Hepatocyte (in vitro differentiated cells): ENCODE measurements around the gene VPREB1. TPM values are rescaled to one million over a fixed set of nuclear protein-coding genes. Genes with fewer than 3 reads are reported as not detected.
"Not testable (repeated sequence)": the region's sequence is repeated elsewhere in the genome, so short reads cannot be mapped to it uniquely, and the experiment has no call there.

Source experiments
- DNase-seq: peaks from one replicate; pipeline ENCODE4 v3.0.0-alpha.2; 2016; ENCODE audit warnings: low spot score
- H2AFZ ChIP-seq: fragments of 200-600 bp; sonication (generic); 2 replicates; pipeline ENCODE4 v1.6.0; 2016; ENCODE audit warnings: antibody characterized with exemption, mild to moderate bottlenecking
- H3K27ac ChIP-seq: fragments of 200-600 bp; sonication (generic); 2 replicates; pipeline ENCODE4 v1.5.1; 2016; ENCODE audit warnings: mild to moderate bottlenecking
- H3K27me3 ChIP-seq: fragments of 200-600 bp; sonication (generic); 2 replicates; pipeline ENCODE4 v1.6.1; 2016
- H3K36me3 ChIP-seq: fragments of 200-600 bp; sonication (generic); replicated peaks from 2 replicates; pipeline ENCODE4 v1.5.1; 2016; ENCODE audit warnings: low read depth; ENCODE audit not compliant: insufficient read depth
- H3K4me1 ChIP-seq: fragments of 200-600 bp; sonication (generic); 2 replicates; pipeline ENCODE4 v1.5.1; 2016; ENCODE audit warnings: mild to moderate bottlenecking, moderate library complexity; ENCODE audit not compliant: insufficient read depth
- H3K4me2 ChIP-seq: fragments of 200-600 bp; sonication (generic); 2 replicates; pipeline ENCODE4 v1.6.0; 2016
- H3K4me3 ChIP-seq: fragments of 200-600 bp; sonication (generic); 2 replicates; pipeline ENCODE4 v1.5.1; 2016; ENCODE audit warnings: mild to moderate bottlenecking
- H3K79me2 ChIP-seq: fragments of 200-600 bp; sonication (generic); 2 replicates; pipeline ENCODE4 v1.6.0; 2017; ENCODE audit warnings: mild to moderate bottlenecking
- H3K9me2 ChIP-seq: fragments of 200-600 bp; sonication (generic); replicated peaks from 2 replicates; pipeline ENCODE4 v1.6.0; 2017; ENCODE audit warnings: mild to moderate bottlenecking; ENCODE audit not compliant: insufficient read depth
- H3K9me3 ChIP-seq: fragments of 200-600 bp; sonication (generic); 2 replicates; pipeline ENCODE4 v1.5.1; 2016; ENCODE audit warnings: low read depth, mild to moderate bottlenecking
- H4K20me1 ChIP-seq: fragments of 200-600 bp; sonication (generic); 2 replicates; pipeline ENCODE4 v1.6.0; 2016; ENCODE audit warnings: mild to moderate bottlenecking; ENCODE audit not compliant: insufficient read depth, poor library complexity, severe bottlenecking
- EZH2 ChIP-seq: fragments of 200-600 bp; sonication (generic); IDR thresholded peaks from 2 replicates; pipeline ENCODE4 v1.6.1; 2016; ENCODE audit warnings: antibody characterized with exemption, mild to moderate bottlenecking, borderline replicate concordance
- EZH2phosphoT487 ChIP-seq: fragments of 200-600 bp; sonication (generic); IDR thresholded peaks from one replicate; pipeline ENCODE4 v1.6.1; 2018; ENCODE audit warnings: antibody characterized with exemption, mild to moderate bottlenecking, low read depth, moderate library complexity; ENCODE audit not compliant: unreplicated experiment, severe bottlenecking
- WGBS: methylation state at CpG from one replicate; pipeline ENCODE4 v1.1.6; 2016; ENCODE audit warnings: low lambda C conversion rate; ENCODE audit errors: missing lambda C conversion rate; 5-methylcytosine and 5-hydroxymethylcytosine counted together
- polyA plus RNA-seq: library from polyadenylated mRNA; unstranded; fragments of >200 nt; fragmentation: Nextera tagmentation; extraction: Ambion mirVana; gene quantifications from 2 replicates; pipeline ENCODE4 v1.2.1, GENCODE V29; 2016
- total RNA-seq: library from RNA; depleted of rRNA; stranded (reverse); fragments of >200 nt; gene quantifications from 2 replicates; pipeline ENCODE4 v1.2.3, GENCODE V29; 2014
- TF ChIP-seq, protein P1 (sequence below): fragments of 200-600 bp; sonication (generic); IDR thresholded peaks from 2 replicates; pipeline ENCODE4 v1.5.1; 2016; ENCODE audit warnings: antibody characterized with exemption, mild to moderate bottlenecking; ENCODE audit not compliant: poor library complexity

Gene VPREB1
- total and polyA plus RNA-seq, 2 experiments from 2014 or later = not detected

DNA sequence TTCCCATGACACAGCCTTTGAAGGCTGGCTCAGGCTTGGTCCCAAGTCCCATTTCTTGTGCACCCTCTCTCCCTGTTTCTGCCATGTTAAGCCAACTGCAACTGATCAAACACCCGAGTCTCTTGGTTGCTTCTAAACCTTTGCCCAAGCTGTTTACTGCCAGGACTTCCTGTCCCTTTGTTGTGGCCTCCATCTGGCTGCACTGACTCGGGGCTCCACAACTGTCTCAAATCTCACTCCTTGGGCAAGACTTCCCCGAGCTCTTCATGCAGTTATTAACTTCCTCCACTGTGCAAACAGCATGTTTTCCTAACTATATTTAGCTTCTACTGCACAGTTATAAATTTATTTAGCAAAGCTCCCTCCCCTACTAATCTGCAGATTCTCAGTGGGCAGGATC lies 4.3 kb downstream of the VPREB1 start:
- no peak for DNase-seq
- Histone ChIP-seq H4K20me1 (no peaks in the 10 kb centered on the region), H3K27me3 (peaks cover 10% of the 10 kb centered on the region), H3K36me3 (no peaks in the 10 kb centered on the region), H3K4me1 (no peaks in the 10 kb centered on the region), H3K79me2 (no peaks in the 10 kb centered on the region), H3K9me3 (no peaks in the 10 kb centered on the region), H3K9me2 (no peaks in the 10 kb centered on the region), H2AFZ (no peak overlapping the region), H3K4me2 (no peak overlapping the region), H3K27ac (no peak overlapping the region), H3K4me3 (no peak overlapping the region)
- 51% methylated on average over 3 of the region's 3 CpGs for WGBS
- TF ChIP-seq EZH2phosphoT487 (no peak), EZH2 (no peak)
- TF ChIP-seq, protein P1, sequence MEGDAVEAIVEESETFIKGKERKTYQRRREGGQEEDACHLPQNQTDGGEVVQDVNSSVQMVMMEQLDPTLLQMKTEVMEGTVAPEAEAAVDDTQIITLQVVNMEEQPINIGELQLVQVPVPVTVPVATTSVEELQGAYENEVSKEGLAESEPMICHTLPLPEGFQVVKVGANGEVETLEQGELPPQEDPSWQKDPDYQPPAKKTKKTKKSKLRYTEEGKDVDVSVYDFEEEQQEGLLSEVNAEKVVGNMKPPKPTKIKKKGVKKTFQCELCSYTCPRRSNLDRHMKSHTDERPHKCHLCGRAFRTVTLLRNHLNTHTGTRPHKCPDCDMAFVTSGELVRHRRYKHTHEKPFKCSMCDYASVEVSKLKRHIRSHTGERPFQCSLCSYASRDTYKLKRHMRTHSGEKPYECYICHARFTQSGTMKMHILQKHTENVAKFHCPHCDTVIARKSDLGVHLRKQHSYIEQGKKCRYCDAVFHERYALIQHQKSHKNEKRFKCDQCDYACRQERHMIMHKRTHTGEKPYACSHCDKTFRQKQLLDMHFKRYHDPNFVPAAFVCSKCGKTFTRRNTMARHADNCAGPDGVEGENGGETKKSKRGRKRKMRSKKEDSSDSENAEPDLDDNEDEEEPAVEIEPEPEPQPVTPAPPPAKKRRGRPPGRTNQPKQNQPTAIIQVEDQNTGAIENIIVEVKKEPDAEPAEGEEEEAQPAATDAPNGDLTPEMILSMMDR = no peak

DNA sequence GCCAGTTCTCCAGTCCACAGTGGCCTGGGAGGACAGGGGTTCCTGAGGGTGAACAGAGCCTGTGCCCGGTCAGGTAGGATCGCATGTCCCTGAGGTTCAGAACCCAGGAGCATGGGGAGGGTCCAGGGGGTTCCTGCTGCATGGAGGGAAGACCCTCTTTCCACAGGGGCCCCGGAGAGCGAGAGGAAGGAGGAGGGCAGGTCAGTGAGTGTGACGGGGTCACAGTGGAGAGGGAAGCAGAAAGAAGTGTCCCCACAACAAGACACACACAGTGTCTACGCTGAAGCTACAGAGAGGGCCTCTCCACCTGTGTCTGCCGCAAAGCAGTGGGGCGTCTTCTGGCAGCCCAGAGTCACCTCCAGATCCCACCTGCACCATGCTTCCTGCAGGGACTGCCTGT lies 6.1 kb downstream of the VPREB1 start:
- not testable (repeated sequence) for H3K4me3 ChIP-seq, H3K4me2 ChIP-seq, DNase-seq, H3K27ac ChIP-seq, H3K4me1 ChIP-seq, H3K9me3 ChIP-seq, H3K9me2 ChIP-seq, H2AFZ ChIP-seq, H4K20me1 ChIP-seq, H3K36me3 ChIP-seq, H3K79me2 ChIP-seq
- peaks cover 10% of the 10 kb centered on the region for H3K27me3 ChIP-seq
- WGBS = 87% methylated on average over 7 of the region's 8 CpGs

DNA sequence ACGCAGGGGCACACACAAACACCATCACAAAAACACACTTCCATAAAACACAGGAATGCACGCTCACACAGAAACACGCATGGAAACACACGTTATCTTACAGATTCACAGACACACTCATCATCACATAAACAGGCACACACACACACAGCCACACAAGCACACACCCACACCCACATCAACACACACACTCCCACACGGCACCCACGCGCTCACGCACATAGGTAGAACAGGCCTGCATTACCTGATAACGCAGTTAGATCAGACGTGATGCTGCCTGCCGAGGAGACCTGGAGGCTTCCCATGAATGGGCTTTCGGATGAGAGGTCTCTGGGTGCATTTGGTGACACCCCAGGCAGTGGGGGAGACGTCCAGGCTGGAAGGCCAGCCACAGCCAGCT lies 11.5 kb downstream of the VPREB1 start:
- H4K20me1 ChIP-seq, DNase-seq, H3K27me3 ChIP-seq, H3K9me3 ChIP-seq, H3K4me3 ChIP-seq, H3K79me2 ChIP-seq, H3K27ac ChIP-seq, H3K9me2 ChIP-seq, H3K36me3 ChIP-seq, H3K4me1 ChIP-seq, H3K4me2 ChIP-seq, H2AFZ ChIP-seq: not testable (repeated sequence)
- WGBS = 82% methylated on average over 12 of the region's 13 CpGs

DNA sequence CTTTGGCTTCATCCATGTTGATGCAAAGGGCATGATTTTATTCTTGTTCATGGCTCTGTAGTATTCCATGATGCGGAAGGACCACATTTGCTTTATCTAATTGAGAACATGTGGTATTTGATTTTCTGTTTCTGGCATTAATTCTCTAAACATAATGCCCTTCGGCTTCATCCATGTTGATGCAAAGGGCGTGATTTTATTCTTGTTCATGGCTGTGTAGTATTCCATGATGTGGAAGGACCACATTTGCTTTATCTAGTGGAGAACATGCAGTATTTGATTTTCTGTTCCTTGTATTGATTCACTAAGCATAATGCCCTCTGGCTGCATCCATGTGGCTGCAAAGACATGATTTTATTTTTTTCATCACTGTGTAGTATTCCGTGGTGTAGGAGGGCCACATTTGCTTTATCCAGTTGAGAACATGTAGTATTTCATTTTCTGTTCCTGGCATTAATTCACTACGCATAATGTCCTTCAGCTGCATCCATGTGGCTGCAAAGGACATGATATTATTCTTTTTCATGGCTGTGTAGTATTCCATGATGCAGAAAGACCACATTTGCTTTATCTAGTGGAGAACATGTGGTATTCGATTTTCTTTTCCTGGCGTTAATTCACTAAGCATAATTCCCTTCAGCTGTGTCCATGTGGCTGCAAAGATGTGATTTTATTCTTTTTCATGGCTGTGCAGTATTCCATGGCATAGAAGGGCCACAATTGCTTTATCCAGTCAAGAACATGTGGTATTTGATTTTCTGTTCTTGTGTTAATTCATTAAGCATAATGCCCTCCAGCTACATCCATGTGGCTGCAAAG lies 14.2 kb downstream of the VPREB1 start:
- H3K79me2 ChIP-seq, DNase-seq, H3K27ac ChIP-seq, H3K9me2 ChIP-seq, H3K4me2 ChIP-seq, H3K27me3 ChIP-seq, H3K4me1 ChIP-seq, H3K36me3 ChIP-seq, H4K20me1 ChIP-seq, H3K9me3 ChIP-seq, H3K4me3 ChIP-seq, H2AFZ ChIP-seq: not testable (repeated sequence)
- 82% methylated on average over 7 of the region's 7 CpGs for WGBS

DNA sequence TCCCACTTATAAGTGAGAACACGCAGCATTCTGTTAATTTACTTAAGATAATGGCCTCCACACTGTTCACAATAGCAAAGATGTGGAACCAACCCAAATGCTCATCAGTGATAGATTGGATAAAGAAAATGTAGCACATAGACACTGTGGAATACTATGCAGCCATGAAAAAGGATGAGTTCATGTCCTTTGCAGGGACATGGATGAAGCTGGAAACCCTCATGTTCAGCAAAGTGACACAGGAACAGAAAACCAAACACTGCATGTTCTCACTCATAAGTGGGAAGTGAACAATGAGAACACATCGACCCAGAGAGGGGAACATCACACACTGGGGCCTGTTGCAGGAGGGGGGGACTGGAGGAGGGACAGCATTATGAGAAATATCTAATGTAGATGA lies 15.6 kb downstream of the VPREB1 start:
- H3K4me2 ChIP-seq, H3K4me1 ChIP-seq, H3K4me3 ChIP-seq, H3K9me3 ChIP-seq, H3K27ac ChIP-seq, H3K36me3 ChIP-seq, DNase-seq, H4K20me1 ChIP-seq, H2AFZ ChIP-seq, H3K79me2 ChIP-seq, H3K9me2 ChIP-seq, H3K27me3 ChIP-seq: not testable (repeated sequence)
- WGBS = 92% methylated on average over 2 of the region's 2 CpGs

DNA sequence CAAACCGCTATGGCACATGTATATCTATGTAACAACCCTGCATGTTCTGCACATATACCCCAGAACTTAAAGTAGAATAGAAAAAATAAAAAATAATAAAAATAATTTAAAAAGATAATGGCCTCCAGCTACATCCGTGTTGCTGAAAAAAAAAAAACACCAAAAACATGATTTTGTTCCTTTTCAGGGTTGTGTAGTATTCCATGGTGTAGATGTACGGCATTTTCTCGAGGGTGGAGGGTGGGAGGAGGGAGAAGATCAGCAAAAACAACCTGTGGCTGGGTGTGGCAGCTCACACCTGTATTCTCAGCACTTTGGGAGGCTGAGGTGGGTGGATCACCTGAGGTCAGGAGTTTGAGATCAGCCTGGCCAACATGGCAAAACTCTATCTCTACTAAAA lies 16.0 kb downstream of the VPREB1 start:
- H3K79me2 ChIP-seq, H4K20me1 ChIP-seq, H3K4me3 ChIP-seq, H3K36me3 ChIP-seq, H3K9me2 ChIP-seq, H3K9me3 ChIP-seq, H3K4me2 ChIP-seq, DNase-seq, H3K4me1 ChIP-seq, H3K27me3 ChIP-seq, H3K27ac ChIP-seq, H2AFZ ChIP-seq: not testable (repeated sequence)
- WGBS = 76% methylated on average over 4 of the region's 4 CpGs

DNA sequence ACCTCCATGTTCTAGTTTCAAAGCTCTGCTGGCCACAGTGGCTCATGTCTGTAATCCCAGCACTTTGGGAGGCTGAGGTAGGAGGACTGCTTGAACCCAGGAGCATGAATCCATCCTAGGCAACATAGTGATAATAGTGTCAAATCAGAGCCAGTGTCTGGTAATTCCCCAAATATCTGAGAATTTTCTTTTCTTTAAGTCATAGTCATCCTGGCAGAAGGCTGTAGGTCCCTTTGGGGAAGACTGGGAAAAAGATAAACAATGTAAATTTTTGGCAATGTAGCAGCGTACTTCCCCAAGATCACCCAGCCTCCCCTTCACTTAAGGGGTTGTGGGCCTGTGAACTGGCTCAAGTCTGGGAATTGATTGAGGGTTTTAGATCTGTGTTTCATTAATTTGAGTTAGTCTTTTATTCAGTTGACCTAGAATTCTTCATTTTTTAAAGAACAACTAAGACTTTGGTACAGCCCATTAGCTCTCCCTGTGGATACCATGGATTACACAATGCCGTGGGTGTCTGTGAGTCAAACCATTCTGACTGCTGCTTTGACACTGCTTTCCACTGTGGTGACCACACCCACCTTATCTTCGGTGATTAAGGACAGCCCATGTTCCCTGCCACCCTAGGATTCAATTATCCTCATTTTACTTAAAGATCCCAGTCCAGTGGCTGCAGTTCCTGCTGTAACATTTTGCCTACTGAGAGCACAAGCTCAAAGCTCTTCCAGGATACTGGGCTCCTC lies 17.9 kb downstream of the VPREB1 start:
- DNase-seq, H3K4me2 ChIP-seq: not testable (repeated sequence)
- 39% methylated on average over 3 of the region's 3 CpGs for whole genome bisulfite sequencing

More for the DNA sequence above, 17.9 kb downstream of the VPREB1 start:
- not testable (repeated sequence) for H3K4me3 ChIP-seq, H3K36me3 ChIP-seq, H3K4me1 ChIP-seq, H3K79me2 ChIP-seq, H3K27ac ChIP-seq, H3K27me3 ChIP-seq, H2AFZ ChIP-seq, H3K9me2 ChIP-seq, H3K9me3 ChIP-seq, H4K20me1 ChIP-seq
